Measurements from ENCODE around the gene CRTAP.
"Not testable (repeated sequence)": the region's sequence is repeated elsewhere in the genome, so short reads cannot be mapped to it uniquely, and the experiment has no call there.

The CRTAP gene

DNA sequence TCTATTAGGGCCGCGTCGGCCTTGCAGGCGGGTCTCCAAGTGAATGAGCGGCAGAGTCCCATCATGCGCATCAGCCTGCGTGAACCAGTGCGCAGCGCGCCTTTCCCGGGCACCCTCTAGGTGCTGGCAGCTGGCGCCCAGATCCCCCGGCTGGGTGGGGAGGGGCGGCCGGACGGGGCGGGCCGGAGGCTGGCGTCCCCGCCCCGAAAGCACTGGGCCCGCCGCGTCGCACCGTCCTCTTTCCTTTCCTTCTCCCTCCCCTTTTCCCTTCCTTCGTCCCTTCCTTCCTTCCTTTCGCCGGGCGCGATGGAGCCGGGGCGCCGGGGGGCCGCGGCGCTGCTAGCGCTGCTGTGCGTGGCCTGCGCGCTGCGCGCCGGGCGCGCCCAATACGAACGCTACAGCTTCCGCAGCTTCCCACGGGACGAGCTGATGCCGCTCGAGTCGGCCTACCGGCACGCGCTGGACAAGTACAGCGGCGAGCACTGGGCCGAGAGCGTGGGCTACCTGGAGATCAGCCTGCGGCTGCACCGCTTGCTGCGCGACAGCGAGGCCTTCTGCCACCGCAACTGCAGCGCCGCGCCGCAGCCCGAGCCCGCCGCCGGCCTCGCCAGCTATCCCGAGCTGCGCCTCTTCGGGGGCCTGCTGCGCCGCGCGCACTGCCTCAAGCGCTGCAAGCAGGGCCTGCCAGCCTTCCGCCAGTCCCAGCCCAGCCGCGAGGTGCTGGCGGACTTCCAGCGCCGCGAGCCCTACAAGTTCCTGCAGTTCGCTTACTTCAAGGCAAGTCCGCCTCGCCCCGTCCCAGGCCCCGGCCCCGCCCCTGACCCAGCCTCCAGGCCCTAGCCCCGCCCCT is at the start of gene CRTAP:
Gene CRTAP, plus strand, starts transcription at position 243 of the 850 bp plus-strand sequence. Its CDS starts 64 bp downstream, at position 307.
- DNase-seq (ENCODE audit: low read depth) = peak; percentile 78

DNA sequence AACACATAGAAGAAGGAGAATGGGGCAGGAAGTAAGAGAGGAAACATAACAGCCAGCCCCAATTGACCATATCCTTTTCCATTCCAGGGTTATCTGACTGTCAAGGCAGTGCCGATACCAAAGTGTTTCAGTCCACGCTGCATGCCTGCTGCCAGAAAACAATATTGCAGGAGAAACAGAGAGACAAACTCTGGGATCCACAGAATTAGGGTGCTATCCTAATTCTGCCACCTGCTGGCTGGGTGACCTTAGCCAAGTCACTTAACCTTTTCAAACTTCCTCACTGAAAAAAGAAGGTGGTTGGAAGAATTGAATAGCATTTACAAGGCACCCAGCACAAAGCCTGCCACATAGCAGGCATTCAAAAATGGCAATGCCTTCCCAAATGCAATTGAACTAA is 48.9 kb upstream of the CRTAP start:
- no peak for DNase-seq (ENCODE audit: low read depth)

DNA sequence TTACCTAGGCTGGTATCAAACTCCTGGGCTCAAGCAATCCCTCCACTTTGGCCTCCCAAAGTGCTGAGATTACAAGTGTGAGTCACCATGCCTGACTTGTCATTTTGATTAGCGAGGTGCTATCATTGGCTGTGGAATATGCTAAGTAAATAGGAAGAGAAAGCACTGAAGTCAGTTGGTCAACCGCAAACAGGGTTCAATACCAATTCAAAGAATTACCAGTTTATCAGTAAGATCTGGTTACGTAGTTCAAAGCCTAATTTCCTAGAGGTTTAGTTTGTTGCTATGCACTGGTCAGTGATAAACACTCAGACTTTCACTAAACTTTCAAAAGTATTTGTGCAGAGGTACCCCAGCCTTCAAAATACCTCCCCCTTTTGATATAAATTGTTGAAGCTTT is 46.3 kb upstream of the CRTAP start:
- DNase-seq (ENCODE audit: low read depth) = no peak

- DNase-seq (ENCODE audit: low read depth) = not testable (repeated sequence)
Observed at GRCh38 chr3:33069862-33070261, 44.0 kb upstream of the CRTAP start.

- no peak for DNase-seq (ENCODE audit: low read depth)
Observed at GRCh38 chr3:33071181-33071580, 42.6 kb upstream of the CRTAP start.

DNA sequence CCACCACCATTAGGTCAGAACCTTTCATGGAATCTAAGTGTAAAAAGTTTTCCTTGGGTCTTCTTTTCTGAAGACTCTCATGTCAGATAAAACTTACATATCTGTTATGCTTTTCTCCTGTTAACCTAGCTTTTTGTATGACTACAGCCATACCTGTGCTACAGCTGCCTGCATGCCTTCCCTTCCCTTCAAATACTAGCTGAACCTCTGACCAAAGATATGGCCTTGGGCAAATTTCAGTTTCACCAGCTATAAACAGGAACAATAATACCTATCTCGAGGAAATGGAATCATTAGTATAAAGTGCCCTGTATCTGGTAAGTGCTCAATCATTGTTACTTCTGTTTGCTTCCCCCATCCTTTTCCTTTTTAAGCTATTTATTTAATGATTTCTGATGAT is 41.9 kb upstream of the CRTAP start:
- DNase-seq (ENCODE audit: low read depth) = no peak

DNA sequence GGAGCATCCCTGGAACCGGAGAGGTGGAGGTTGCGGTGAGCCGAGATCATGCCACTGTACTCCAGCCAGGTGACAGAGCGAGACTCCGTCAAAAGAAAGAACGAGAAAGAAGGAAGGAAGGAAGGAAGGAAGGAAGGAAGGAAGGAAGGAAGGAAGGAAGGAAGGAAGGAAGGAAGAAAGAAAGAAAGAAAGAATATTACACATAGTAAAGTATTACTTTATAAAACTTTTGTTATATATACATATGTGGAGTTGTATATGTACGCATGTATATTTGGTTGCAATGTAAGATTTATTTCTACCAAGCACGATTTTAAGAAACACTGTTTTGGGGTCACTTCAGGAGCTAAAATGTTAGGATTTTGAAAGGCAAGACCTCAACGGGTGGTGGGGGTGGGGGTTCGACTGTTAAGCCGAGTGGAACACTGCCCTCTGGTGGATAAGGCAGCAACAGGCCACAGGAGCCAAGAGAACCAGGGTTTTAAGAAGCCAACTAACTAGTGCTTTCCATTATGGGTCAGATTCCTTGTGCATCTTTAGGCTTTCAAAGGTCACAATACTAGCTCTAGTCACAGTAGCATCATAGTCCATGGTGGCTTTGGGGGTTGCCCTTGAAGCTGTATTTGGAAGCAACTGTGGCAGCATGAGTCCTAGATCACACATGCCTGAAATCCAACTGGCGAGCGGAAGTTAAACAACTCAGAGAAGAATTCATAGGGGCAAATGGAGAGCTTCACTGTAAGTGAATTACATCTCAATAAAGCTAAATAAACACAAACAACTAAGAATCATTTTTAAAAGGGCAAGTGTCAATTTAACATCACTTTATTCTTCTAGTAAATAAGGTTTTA is 39.4 kb upstream of the CRTAP start:
- no peak for DNase-seq (ENCODE audit: low read depth)

DNA sequence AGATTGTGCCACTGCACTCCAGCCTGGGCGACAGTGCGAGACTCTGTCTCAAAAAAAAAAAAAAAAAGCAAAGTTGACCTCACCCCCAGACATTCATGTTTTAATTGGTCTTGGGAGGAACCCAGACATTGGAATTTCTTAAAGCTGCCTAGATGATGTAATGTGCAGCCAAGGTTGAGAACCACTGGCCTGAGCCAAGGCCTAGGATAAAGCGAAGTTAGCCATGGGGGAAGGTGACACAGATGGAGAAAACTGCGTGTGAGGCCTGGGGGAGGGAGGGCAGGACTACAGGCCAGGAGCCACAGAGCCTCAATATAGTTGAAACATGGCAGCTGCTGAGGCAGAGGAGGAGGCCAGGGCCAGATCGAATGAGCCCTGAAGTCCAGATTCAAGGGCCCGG is 37.8 kb upstream of the CRTAP start:
- no peak for DNase-seq (ENCODE audit: low read depth)

DNA sequence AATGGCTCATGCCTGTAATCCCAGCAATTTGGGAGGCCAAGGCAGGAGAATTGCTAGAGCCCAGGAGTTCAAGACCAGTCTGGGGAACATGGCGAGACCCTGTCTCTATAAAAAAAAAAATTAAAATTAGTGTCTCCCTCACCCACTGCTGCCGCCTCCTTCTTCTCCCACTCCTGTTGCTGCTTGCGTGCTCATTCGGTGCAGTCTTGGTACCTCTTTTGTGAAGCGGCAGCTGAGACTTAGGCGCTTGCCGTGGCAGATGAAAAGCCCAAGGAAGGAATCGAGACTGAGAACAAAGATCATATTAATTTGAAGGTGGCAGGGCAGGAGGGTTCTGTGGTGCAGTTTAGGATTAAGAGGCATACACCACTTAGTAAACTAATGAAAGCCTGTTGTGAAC is 36.9 kb upstream of the CRTAP start:
- DNase-seq (ENCODE audit: low read depth) = no peak

DNA sequence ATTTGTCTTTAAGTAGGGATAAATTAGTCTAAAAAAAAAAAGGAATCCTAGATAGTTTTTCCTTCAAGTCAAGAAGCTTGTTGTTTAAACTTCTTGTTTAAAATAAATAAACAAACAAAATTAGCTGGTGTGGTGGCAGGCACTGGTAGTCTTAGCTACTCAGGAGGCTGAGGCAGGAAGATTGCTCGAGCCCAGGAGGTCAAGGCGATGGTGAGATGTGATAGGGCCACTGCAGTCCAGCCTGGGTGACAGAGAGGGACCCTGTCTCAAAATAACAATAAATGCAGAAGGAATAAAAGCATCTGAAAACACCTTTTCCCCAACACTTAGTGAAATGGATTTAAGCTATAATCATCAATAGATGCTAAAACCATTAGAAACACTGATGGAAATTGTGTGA is 35.8 kb upstream of the CRTAP start:
- DNase-seq (ENCODE audit: low read depth) = no peak

DNA sequence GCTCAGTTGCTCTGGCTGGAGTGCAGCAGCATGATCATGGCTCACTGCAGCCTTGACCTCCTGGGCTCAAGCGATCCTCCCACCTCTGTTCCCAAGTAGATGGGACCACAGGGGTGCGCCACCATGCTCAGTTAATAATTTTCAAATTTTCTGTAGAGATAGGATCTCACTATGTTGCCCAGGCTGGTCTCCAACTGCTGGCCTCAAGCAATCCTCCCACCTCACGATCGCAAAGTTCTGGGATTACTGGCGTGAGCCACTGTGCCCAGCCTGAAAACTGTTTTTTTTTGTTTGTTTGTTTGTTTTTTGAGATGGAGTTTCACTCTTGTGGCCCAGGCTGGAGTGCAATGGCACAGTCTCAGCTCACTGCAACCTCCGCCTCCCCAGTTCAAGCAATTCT is 34.0 kb upstream of the CRTAP start:
- not testable (repeated sequence) for DNase-seq (ENCODE audit: low read depth)

DNA sequence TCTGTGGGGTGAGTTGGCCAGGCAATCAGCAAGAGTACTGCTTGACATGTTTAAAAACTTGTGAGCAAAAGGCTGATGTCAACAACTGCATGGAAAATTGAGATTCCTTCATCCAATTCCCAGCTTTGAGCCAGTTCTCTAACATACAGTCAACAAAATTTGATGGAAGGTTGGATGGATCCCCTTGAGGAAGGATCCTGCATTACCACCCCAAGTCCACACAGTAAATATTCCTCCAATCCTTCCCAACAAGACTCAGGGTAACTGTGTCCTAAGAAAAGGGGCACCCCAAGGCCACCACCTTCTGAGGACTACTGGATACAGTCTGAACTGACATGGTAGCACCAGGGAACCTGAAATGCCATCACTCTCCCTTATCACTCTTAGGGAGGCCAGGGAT is 32.0 kb upstream of the CRTAP start:
- DNase-seq (ENCODE audit: low read depth) = no peak

DNA sequence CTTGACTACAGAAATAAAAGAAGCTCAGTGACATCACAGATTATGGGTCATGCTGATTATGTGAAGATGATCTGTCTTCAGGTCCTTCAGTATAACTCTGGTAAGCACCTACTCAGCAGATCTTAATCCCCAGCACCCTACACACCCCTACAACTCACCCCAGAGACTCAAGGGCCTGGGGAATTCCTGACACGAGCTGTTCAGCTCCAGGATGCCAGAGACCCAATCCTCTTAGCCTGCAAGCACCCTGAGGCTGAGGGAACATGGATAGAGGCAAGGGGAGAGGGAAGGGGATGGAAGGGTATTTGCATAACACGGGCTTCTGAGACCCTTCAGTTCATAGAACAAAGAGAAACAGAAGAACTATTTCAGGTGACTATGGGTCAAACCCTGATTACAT is 29.9 kb upstream of the CRTAP start:
- DNase-seq (ENCODE audit: low read depth) = no peak

DNA sequence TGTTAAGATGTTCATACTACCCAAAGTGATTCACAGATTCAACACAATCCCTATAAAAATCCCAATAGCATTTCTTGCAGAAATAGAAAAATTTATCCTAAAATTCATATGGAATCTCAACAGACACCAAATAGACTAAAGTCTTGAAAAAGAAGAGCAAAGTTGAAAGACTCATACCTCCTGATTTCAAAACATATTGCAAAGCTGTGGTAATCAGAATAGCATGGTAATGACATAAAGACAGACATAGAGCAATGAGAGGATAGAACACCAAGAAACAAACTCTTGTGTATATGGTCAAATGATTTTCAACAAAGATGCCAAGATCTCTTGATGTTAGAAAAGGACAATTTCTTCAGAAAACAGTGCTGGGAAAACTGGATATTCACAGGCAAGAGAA is 25.1 kb upstream of the CRTAP start:
- DNase-seq (ENCODE audit: low read depth) = no peak

DNA sequence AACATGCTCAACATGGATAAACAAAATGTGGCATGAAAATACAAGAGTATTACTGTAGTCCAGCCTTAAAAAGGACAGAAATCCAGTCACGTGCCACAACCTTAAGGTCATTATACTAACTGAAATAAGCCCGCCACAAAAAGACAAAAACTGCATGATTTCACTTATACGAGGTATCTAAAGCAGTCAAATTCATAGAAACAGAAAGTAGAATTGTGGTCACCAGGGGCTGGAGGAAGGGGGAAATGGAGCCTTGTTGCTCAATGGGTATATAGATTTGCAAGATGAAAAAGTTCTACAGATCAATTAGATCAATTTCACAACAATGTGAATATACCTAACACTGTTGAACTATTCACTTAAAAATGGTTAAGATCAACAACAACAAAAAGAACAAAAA is 24.3 kb upstream of the CRTAP start:
- DNase-seq (ENCODE audit: low read depth) = no peak

DNA sequence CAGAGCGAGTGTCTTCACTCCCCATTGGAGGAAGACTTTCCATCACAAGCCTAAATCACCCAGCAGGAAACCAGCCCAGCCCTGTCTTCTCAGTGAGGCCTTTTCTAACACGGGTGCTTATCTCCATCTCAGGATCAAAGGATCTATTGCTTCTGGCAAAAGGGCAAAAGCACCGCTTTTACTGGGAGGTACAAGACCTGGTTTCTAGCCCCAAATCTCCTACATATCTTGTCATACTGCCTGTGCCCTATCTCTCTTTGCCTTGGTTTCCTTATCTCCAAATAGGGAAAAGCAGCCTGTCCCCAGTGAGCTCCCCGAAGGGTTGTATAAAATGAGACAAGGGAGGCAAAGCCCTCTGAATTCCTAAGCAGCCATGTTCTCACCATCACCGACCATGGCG is 22.1 kb upstream of the CRTAP start:
- no peak for DNase-seq (ENCODE audit: low read depth)

DNA sequence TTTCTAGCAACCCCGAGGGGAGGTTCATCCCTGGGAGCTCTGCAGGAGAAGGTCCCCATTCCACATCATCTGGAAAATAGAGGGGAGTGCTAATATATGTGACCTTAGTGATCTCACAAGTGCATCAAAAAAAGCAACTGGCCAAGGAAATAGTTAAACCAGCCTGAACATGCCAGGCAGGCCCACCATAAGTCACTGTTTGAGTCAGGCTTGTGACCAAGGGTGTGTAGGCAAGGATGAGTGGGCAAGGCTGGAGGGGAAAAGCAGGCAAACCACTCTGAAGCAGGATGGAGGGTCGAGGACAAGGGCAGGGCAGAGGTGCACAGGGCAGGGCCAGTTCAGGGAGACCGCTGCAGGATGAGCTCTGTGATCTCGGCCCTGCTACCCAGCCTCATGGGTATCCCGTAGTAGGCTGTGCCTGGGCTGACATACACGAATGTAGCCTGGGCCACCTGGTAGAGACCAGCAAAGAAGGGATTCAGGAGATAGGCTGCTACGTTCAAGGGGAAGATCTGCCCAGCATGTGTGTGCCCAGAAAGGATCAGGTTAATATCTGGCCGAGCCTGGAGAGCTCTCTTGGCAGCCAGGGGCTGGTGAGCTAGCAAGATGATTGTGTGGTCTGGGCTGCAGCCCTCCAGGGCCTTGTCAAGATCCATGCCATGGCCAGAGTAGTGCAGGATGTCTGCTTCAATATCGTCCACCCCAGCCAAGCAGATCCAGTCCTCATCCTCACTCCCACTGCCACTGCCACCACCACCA is 21.1 kb upstream of the CRTAP start:
- DNase-seq (ENCODE audit: low read depth) = no peak

DNA sequence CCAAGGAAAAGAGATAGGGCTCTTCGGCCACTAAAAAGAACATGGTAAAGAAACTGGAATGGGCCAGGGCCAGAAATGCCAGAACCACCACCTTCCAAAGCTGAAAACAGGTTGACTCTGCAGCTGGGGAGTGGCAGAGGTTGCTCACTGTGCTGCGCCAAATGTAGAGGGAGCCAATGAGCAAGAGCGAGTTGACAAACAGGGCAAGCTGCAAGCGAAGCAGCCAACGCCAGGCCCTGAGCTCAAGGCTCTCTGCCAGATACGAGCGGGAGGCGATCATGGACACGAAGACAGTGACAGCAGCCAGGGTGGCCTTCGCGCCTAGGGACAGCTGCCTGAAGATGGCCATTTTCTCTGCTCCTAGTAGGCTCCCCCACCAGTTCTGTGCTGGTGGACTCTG is 20.0 kb upstream of the CRTAP start:
- DNase-seq (ENCODE audit: low read depth) = no peak

DNA sequence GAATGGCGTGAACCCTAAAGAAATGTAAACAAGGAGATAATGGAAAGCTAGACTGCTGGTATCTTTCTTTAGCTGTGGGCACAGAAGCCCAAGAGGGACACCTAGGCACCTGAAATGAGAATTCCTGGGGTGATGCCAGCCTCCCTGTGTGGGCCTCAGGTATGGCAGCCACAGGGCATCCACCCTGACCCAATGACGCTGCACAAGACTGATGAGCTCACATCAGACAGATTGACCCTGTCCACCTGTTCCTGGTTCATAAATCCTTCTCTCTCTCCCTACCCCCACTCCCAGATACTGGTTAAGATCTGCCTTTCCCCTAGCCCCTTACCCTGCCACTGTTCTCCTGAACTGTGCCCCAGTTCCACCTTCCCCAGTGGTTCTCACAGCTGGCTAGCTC is 18.4 kb upstream of the CRTAP start:
- DNase-seq (ENCODE audit: low read depth) = no peak

DNA sequence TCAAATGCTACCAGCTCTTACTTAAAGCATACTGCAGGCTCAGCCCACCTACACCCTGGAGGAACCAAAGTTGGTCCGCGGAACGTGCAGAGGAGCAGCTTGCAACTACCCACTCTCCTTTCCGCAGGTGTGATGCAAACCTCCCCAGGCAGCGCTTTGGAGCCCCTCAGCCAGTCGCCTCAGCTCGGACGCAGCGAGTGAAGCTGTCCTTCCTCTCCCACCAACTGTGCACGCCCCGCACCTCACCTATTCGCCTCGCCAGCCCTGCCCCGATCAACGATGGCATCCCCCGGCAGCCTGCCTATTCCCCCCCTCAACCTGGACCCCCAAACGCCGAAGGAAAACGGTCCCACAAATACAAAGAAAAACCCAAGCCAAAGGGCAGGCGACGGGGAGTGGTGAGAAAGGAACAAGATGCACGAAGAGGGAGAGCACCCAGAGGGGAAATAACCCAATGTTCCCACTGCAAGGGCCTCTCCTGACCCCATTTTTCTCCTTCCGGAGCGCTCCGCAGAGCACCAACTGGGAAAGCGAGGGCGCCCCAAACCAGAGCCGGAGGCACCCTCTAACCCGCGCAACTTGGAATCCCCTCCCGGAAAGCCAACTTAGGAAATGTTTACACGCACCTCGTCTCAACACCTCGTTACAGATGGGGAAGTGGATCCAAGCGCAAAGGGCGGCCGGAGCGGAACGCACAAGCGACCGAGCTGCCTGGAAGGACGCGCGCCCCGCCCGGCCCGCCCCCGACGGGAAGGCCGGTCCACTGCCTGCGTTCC is 17.5 kb upstream of the CRTAP start:
- DNase-seq (ENCODE audit: low read depth) = peak; percentile 13

DNA sequence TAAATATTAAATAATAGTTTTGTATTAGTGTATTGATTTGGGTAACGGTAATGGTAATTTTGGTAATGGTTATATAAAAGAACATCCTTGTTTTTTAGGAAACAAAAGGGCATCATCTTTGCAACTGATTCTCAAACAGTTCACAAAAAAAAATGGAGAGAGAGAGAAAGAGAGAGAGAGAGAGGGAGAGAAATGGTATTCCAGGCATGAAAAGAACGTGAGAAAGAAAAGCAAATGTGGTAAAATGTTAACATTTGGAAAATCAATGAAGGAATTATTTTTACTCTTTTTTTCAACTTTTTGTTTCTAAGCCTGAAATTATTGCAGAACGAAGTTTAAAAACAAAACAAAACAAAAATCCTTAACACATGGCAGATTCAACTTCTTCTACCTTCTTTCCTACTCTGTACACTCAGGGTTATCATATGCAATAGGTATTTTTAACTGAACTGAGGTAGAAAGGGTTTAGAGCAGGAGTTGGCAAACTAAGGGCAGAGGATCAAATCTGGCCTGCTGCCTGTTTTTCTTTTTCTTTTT is 14.6 kb upstream of the CRTAP start:
- no peak for DNase-seq (ENCODE audit: low read depth)

DNA sequence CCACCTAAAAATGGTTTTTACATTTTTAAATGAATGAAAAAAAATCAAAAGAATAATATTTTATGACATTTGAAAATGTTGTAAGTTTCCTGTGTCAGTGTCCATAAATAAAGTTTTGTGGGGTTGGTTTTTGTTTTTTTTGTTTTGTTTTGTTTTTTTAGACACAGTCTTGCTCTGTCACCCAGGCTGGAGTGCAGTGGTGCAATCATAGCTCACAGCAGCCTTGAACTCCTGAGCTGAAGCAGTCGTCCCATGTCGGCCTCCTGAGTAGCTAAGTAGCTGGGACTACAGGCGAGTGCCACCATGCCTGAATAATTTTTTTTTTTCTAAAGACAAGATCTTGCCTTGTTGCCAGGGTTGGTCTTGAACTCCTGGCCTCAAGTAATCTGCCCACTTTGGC is 14.1 kb upstream of the CRTAP start:
- no peak for DNase-seq (ENCODE audit: low read depth)

Measured in stimulated activated CD8-positive, alpha-beta memory T cell treated with anti-CD3 and anti-CD28 coated beads, Interleukin-12 subunit alpha, Interleukin-12 subunit beta, amount 100 ng/mL, for 4 hours (primary cell).